Ishikawa (cell line): Measurements from ENCODE around the gene DYNLRB1.

ENCODE experiments used
- CEBPB ChIP-seq: IDR thresholded peaks from 2 replicates; pipeline ENCODE4 v1.6.1; 2012
- CREB1 ChIP-seq: IDR thresholded peaks from 2 replicates; pipeline ENCODE4 v1.6.1; 2012; ENCODE audit warnings: low read depth
- EGR1 ChIP-seq: IDR thresholded peaks from 2 replicates; pipeline ENCODE4 v1.6.1; 2012
- EP300 ChIP-seq: IDR thresholded peaks from 2 replicates; pipeline ENCODE4 v1.6.1; 2012; ENCODE audit warnings: borderline replicate concordance
- FOXM1 ChIP-seq: IDR thresholded peaks from 2 replicates; pipeline ENCODE4 v1.6.1; 2012; ENCODE audit warnings: low read depth, borderline replicate concordance
- MAX ChIP-seq: IDR thresholded peaks from 2 replicates; pipeline ENCODE4 v1.6.1; 2012
- NFIC ChIP-seq: IDR thresholded peaks from 2 replicates; pipeline ENCODE4 v1.6.1; 2012
- RAD21 ChIP-seq: IDR thresholded peaks from 2 replicates; pipeline ENCODE4 v1.6.1; 2012; ENCODE audit warnings: low read depth
- REST ChIP-seq: IDR thresholded peaks from 2 replicates; pipeline ENCODE4 v1.6.1; 2012; ENCODE audit warnings: low read depth, mild to moderate bottlenecking
- TAF1 ChIP-seq: IDR thresholded peaks from 2 replicates; pipeline ENCODE4 v1.6.1; 2012; ENCODE audit warnings: low read depth, mild to moderate bottlenecking
- TCF12 ChIP-seq: IDR thresholded peaks from 2 replicates; pipeline ENCODE4 v1.6.1; 2012; ENCODE audit warnings: low read depth
- TEAD4 ChIP-seq: IDR thresholded peaks from 2 replicates; pipeline ENCODE4 v1.6.1; 2012
- USF1 ChIP-seq: IDR thresholded peaks from 2 replicates; pipeline ENCODE4 v1.6.1; 2012
- YY1 ChIP-seq: IDR thresholded peaks from 2 replicates; pipeline ENCODE4 v1.6.1; 2012; ENCODE audit warnings: low read depth
- ZBTB7A ChIP-seq: IDR thresholded peaks from 2 replicates; pipeline ENCODE4 v1.6.1; 2012; ENCODE audit warnings: low read depth

DYNLRB1 gene

GRCh38 chr20:34516247-34517113 is at the start of gene DYNLRB1:
TSS of gene DYNLRB1 (plus strand) at chr20:34516422. CDS start at chr20:34516459, 37 bp downstream.
- no peak for TF ChIP-seq RAD21
- peak; percentile 77 for TF ChIP-seq ZBTB7A
- peak; percentile 15; the same call in 1 of the 2 replicates for TF ChIP-seq USF1
- peak; percentile 84 for TF ChIP-seq EGR1
- no peak for TF ChIP-seq YY1
- peak; percentile 3; the same call in 1 of the 2 replicates for TF ChIP-seq CEBPB
- 0 out of 2 replicates have a peak, but pooled peaks have one; percentile 16 for TF ChIP-seq CREB1
- peak; percentile 53; the same call in 1 of the 2 replicates for TF ChIP-seq MAX
- TF ChIP-seq FOXM1: no peak
- TF ChIP-seq TEAD4: 0 out of 2 replicates have a peak, but pooled peaks have one; percentile 30
- TF ChIP-seq TCF12: peak; percentile 62; the same call in 1 of the 2 replicates
- 0 out of 2 replicates have a peak, but pooled peaks have one; percentile 12 for TF ChIP-seq REST
- peak; percentile 73 for TF ChIP-seq TAF1
- TF ChIP-seq EP300: no peak
- 0 out of 2 replicates have a peak, but pooled peaks have one; percentile 4 for TF ChIP-seq NFIC

GRCh38 chr20:34468951-34469350 is 47.3 kb upstream of the DYNLRB1 start:
- TF ChIP-seq FOXM1: no peak

GRCh38 chr20:34472246-34472925 is 43.8 kb upstream of the DYNLRB1 start:
- no peak for TF ChIP-seq USF1
- no peak for TF ChIP-seq EP300
- no peak for TF ChIP-seq TCF12
- TF ChIP-seq NFIC: no peak
- no peak for TF ChIP-seq FOXM1
- TF ChIP-seq CREB1: no peak
- no peak for TF ChIP-seq MAX
- no peak for TF ChIP-seq EGR1
- no peak for TF ChIP-seq TEAD4
- no peak for TF ChIP-seq RAD21
- no peak for TF ChIP-seq TAF1
- TF ChIP-seq ZBTB7A: no peak
- no peak for TF ChIP-seq YY1
- no peak for TF ChIP-seq REST
- TF ChIP-seq CEBPB: no peak

GRCh38 chr20:34473262-34473883 is 42.8 kb upstream of the DYNLRB1 start:
- TF ChIP-seq CEBPB (no peak), RAD21 (peak; percentile 67), REST (no peak), ZBTB7A (no peak)
